ENCODE data around the gene NFATC2. TPM values are rescaled to one million over a fixed set of nuclear protein-coding genes. Genes with fewer than 3 reads are reported as not detected.

The NFATC2 gene
- polyA plus RNA-seq, 1 donor from 2014 or later = not detected

DNA sequence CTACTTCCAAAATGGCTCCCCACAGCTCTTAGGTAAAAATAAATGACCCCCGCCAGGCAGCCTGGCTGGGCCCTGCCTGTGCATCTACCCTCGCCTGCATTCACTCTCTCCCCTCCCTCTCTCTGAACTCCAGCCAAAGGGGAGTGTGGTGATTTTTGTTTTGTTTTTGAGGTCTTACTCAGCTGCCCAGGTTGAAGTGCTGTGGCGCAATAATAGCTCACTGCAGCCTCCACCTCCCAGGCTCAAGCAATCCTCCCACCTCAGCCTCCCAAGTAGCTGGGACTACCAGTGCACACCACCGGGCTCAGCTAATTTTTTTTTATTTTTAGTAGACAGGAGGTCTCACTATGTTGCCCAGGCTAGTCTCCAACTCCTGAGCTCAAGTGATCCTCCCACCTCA, 15.8 kb downstream of the NFATC2 start:
- no peaks in the 10 kb centered on the region for H3K36me3 ChIP-seq (ENCODE audit: insufficient read depth, low read length)
- no peaks in the 10 kb centered on the region for H3K27me3 ChIP-seq (ENCODE audit: insufficient read depth, low read depth, low read length)
- H3K27ac ChIP-seq (ENCODE audit: low read length) = no peak overlapping the region
- H4K20me1 ChIP-seq (ENCODE audit: insufficient read depth) = no peaks in the 10 kb centered on the region
- H3F3A ChIP-seq (ENCODE audit: insufficient read depth, low read length, poor library complexity, severe bottlenecking) = no peaks in the 10 kb centered on the region
- H3K4me3 ChIP-seq (ENCODE audit: low read length) = no peak overlapping the region
- H3K9ac ChIP-seq (ENCODE audit: low read length) = no peak overlapping the region
- no peaks in the 10 kb centered on the region for H3K9me2 ChIP-seq (ENCODE audit: insufficient read depth, low read length)
- TF ChIP-seq SMC3 (conservative IDR thresholded peaks at IDR 0.05; ENCODE audit: poor library complexity) (no peak), TAF1 (IDR thresholded peaks at IDR 0.05; ENCODE audit: low read depth) (no peak), MXI1 (conservative IDR thresholded peaks at IDR 0.05; ENCODE audit: poor library complexity, severe bottlenecking) (no peak)
- H3K4me2 ChIP-seq (ENCODE audit: low read length) = no peak overlapping the region
- H2AFZ ChIP-seq (ENCODE audit: low read depth, low read length) = no peak overlapping the region
- H3K9me3 ChIP-seq (ENCODE audit: low read length) = no peaks in the 10 kb centered on the region
- H3K79me2 ChIP-seq (replicated peaks; ENCODE audit: insufficient read depth, low read length) = no peaks in the 10 kb centered on the region

DNA sequence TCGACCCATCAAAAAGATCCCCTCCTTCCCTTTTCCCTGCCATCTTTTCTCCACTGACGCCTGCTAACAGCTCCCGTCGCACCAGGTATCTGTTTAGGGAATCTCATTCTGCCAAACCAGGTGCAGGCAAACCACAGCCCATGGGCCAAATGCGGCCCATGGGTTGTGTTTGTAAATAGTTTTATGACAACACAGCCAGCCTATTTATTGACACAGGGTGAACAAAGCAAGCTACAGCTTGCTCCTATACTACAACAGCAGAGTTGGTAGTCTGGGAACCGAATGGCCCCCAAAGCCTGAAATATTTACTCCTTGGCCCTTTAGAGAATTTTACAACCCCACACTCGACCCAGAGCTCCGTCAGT, 16.4 kb downstream of the NFATC2 start:
- H3K9me2 ChIP-seq (ENCODE audit: insufficient read depth, low read length) = no peaks in the 10 kb centered on the region
- no peaks in the 10 kb centered on the region for H3F3A ChIP-seq (ENCODE audit: insufficient read depth, low read length, poor library complexity, severe bottlenecking)
- H3K9me3 ChIP-seq (ENCODE audit: low read length) = no peaks in the 10 kb centered on the region
- H3K36me3 ChIP-seq (ENCODE audit: insufficient read depth, low read length) = no peaks in the 10 kb centered on the region
- no peak overlapping the region for H3K4me2 ChIP-seq (ENCODE audit: low read length)
- no peak overlapping the region for H3K4me3 ChIP-seq (ENCODE audit: low read length)
- TF ChIP-seq POLR2AphosphoS5 (IDR thresholded peaks at IDR 0.05) (no peak), EP300 (conservative IDR thresholded peaks at IDR 0.05; ENCODE audit: poor library complexity, severe bottlenecking) (no peak), EZH2 (IDR thresholded peaks at IDR 0.05; ENCODE audit: borderline replicate concordance, insufficient read depth, low read length, poor library complexity, severe bottlenecking) (no peak), SMC3 (conservative IDR thresholded peaks at IDR 0.05; ENCODE audit: poor library complexity) (no peak), MXI1 (conservative IDR thresholded peaks at IDR 0.05; ENCODE audit: poor library complexity, severe bottlenecking) (no peak), RAD21 (conservative IDR thresholded peaks at IDR 0.05) (no peak)
- TF ChIP-seq, protein P1, sequence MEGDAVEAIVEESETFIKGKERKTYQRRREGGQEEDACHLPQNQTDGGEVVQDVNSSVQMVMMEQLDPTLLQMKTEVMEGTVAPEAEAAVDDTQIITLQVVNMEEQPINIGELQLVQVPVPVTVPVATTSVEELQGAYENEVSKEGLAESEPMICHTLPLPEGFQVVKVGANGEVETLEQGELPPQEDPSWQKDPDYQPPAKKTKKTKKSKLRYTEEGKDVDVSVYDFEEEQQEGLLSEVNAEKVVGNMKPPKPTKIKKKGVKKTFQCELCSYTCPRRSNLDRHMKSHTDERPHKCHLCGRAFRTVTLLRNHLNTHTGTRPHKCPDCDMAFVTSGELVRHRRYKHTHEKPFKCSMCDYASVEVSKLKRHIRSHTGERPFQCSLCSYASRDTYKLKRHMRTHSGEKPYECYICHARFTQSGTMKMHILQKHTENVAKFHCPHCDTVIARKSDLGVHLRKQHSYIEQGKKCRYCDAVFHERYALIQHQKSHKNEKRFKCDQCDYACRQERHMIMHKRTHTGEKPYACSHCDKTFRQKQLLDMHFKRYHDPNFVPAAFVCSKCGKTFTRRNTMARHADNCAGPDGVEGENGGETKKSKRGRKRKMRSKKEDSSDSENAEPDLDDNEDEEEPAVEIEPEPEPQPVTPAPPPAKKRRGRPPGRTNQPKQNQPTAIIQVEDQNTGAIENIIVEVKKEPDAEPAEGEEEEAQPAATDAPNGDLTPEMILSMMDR (IDR thresholded peaks at IDR 0.05; ENCODE audit: poor library complexity, severe bottlenecking) = no peak
- TF ChIP-seq, protein P2, sequence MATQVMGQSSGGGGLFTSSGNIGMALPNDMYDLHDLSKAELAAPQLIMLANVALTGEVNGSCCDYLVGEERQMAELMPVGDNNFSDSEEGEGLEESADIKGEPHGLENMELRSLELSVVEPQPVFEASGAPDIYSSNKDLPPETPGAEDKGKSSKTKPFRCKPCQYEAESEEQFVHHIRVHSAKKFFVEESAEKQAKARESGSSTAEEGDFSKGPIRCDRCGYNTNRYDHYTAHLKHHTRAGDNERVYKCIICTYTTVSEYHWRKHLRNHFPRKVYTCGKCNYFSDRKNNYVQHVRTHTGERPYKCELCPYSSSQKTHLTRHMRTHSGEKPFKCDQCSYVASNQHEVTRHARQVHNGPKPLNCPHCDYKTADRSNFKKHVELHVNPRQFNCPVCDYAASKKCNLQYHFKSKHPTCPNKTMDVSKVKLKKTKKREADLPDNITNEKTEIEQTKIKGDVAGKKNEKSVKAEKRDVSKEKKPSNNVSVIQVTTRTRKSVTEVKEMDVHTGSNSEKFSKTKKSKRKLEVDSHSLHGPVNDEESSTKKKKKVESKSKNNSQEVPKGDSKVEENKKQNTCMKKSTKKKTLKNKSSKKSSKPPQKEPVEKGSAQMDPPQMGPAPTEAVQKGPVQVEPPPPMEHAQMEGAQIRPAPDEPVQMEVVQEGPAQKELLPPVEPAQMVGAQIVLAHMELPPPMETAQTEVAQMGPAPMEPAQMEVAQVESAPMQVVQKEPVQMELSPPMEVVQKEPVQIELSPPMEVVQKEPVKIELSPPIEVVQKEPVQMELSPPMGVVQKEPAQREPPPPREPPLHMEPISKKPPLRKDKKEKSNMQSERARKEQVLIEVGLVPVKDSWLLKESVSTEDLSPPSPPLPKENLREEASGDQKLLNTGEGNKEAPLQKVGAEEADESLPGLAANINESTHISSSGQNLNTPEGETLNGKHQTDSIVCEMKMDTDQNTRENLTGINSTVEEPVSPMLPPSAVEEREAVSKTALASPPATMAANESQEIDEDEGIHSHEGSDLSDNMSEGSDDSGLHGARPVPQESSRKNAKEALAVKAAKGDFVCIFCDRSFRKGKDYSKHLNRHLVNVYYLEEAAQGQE (IDR thresholded peaks at IDR 0.05; ENCODE audit: borderline replicate concordance) = no peak
- H4K20me1 ChIP-seq (ENCODE audit: insufficient read depth) = no peaks in the 10 kb centered on the region
- H3K27ac ChIP-seq (ENCODE audit: low read length) = no peak overlapping the region
- H2AFZ ChIP-seq (ENCODE audit: low read depth, low read length) = no peak overlapping the region
- no peaks in the 10 kb centered on the region for H3K79me2 ChIP-seq (replicated peaks; ENCODE audit: insufficient read depth, low read length)
- H3K27me3 ChIP-seq (ENCODE audit: insufficient read depth, low read depth, low read length) = no peaks in the 10 kb centered on the region
- no peak overlapping the region for H3K9ac ChIP-seq (ENCODE audit: low read length)
